Prostate gland (tissue), 2 donors: ENCODE results near the gene TLCD3A.

Source experiments
- POLR2A ChIP-seq: fragments of 450-650 bp; IDR thresholded peaks from one replicate; pipeline ENCODE4 v1.6.1; 2016; ENCODE audit warnings: antibody characterized with exemption, mild to moderate bottlenecking
- POLR2AphosphoS5 ChIP-seq: sonication (generic); formaldehyde crosslinking; IDR thresholded peaks from one replicate; pipeline ENCODE4 v1.6.1; 2017; ENCODE audit warnings: antibody characterized with exemption
- TF ChIP-seq, protein P1 (sequence below), 4 experiments: fragments of 200-600 bp in 2 of 4; fragments of 450-650 bp in 2 of 4; sonication (generic) in 2 of 4; IDR thresholded peaks; 1 replicate in 3 of 4; 2 replicates in 1 of 4; pipeline ENCODE4 v1.5.1; 2016 to 2019; ENCODE audit warnings: antibody characterized with exemption in 4 of 4, mild to moderate bottlenecking in 2 of 4, moderate library complexity in 2 of 4

DNA sequence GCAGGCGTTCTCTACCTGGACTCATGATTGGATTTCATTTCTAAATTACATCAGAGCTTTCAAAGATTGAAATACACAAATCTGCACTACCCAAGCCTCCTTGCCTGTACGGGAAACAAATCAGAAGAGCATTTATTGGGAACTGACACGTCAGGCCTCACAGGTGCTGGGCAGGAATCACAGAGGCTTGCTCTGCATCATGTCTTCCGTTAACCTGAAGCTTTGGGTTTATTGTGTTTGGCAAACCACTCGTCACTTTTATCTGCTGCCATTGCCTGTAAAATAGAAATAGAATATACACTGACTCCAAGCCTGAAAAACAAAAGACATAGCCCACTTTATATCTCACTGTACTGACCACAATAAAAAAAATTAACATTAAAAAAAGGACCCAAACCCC, 27.6 kb downstream of the TLCD3A start:
- TF ChIP-seq, protein P1, sequence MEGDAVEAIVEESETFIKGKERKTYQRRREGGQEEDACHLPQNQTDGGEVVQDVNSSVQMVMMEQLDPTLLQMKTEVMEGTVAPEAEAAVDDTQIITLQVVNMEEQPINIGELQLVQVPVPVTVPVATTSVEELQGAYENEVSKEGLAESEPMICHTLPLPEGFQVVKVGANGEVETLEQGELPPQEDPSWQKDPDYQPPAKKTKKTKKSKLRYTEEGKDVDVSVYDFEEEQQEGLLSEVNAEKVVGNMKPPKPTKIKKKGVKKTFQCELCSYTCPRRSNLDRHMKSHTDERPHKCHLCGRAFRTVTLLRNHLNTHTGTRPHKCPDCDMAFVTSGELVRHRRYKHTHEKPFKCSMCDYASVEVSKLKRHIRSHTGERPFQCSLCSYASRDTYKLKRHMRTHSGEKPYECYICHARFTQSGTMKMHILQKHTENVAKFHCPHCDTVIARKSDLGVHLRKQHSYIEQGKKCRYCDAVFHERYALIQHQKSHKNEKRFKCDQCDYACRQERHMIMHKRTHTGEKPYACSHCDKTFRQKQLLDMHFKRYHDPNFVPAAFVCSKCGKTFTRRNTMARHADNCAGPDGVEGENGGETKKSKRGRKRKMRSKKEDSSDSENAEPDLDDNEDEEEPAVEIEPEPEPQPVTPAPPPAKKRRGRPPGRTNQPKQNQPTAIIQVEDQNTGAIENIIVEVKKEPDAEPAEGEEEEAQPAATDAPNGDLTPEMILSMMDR (IDR thresholded peaks at IDR 0.05) = no peak
- TF ChIP-seq POLR2AphosphoS5 (peak; percentile 71), POLR2A (no peak)
